ENCODE results near the gene SSBP2. TPM values are rescaled to one million over a fixed set of nuclear protein-coding genes. Genes with fewer than 3 reads are reported as not detected.

Gene SSBP2
- total and polyA plus RNA-seq, 2 donors (not counting 3 experiments of a cell fraction or from before 2014, with no cell fraction given), result 9.6 to 11.5 TPM

DNA sequence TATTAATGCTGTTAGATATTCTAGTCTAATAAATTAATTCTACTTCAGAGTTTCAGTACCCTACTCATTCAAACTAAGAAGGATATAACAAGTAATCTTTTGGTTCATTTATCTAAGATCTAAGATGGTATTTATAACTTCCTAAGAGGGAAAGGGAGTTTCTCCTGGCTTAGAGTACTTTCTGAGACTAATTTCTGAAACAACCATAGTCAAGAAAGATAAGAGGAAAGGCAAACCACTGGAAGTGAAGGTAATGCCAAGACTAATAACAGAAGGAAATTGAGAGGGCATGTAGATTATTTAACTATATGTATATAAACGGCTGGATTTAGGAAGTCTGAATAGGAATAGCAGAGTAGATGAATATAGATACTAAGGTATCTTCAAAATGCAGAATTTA is 244.5 kb downstream of the SSBP2 start:
- peaks cover 14% of the 10 kb centered on the region for H3K4me1 ChIP-seq (ENCODE audit: control insufficient read depth, extremely low read depth, insufficient read depth, low read length)
- H3K79me2 ChIP-seq (ENCODE audit: control insufficient read depth, insufficient read depth, low read length), result no peaks in the 10 kb centered on the region
- CTCF ChIA-PET, result interaction anchor here (0.6 to 5.3 kb wide), 29 partner anchors 10 to 720 kb away, joined by 3 to 53 read pairs (median 4); partner anchors contain the start of genes ATG10 and SSBP2
- dilution Hi-C loops (cut with MboI; ENCODE audit: extremely low pct_ligation_motif_present, low sequenced_read_pairs) (no loop called here), intact Hi-C loops (cut with micrococcal nuclease) (loop anchor here (2.0 to 5.0 kb wide), 2 partner anchors 46 to 601 kb away; no protein-coding TSS in a partner anchor)
- no peaks in the 10 kb centered on the region for H3K9me3 ChIP-seq (replicated peaks; ENCODE audit: control insufficient read depth, insufficient read depth, low read length)
- no peak overlapping the region for H3K4me3 ChIP-seq (replicated peaks in 1 of 3; ENCODE audit: insufficient read depth in 1 of 3, low read depth in 1 of 3, low read length in 3 of 3)
- POLR2A ChIA-PET, result interaction anchor here (1.0 kb wide), 1 partner anchor 345 kb away, joined by 3 read pairs; no protein-coding TSS in a partner anchor
- no peaks in the 10 kb centered on the region for H3K9me1 ChIP-seq (replicated peaks; ENCODE audit: control insufficient read depth, extremely low read depth, insufficient read depth, low read length)
- no peak overlapping the region for H3K27ac ChIP-seq (ENCODE audit: insufficient read depth, low read depth, low read length)
- no peaks in the 10 kb centered on the region for H3K27me3 ChIP-seq (ENCODE audit: control insufficient read depth in 2 of 2, insufficient read depth in 2 of 2, low read length in 2 of 2)
- DNase-seq (ENCODE audit: low read depth, low spot score) (peak; percentile 62), FAIRE-seq (no peak)
- H3K4me2 ChIP-seq (ENCODE audit: insufficient read depth, low read length), result peak overlapping the region; percentile 50
- peak; percentile 70 for TF ChIP-seq GATA2 (IDR thresholded peaks at IDR 0.05; ENCODE audit: insufficient read depth, insufficient read length, low read depth, low read length)
- TF ChIP-seq, protein P1, sequence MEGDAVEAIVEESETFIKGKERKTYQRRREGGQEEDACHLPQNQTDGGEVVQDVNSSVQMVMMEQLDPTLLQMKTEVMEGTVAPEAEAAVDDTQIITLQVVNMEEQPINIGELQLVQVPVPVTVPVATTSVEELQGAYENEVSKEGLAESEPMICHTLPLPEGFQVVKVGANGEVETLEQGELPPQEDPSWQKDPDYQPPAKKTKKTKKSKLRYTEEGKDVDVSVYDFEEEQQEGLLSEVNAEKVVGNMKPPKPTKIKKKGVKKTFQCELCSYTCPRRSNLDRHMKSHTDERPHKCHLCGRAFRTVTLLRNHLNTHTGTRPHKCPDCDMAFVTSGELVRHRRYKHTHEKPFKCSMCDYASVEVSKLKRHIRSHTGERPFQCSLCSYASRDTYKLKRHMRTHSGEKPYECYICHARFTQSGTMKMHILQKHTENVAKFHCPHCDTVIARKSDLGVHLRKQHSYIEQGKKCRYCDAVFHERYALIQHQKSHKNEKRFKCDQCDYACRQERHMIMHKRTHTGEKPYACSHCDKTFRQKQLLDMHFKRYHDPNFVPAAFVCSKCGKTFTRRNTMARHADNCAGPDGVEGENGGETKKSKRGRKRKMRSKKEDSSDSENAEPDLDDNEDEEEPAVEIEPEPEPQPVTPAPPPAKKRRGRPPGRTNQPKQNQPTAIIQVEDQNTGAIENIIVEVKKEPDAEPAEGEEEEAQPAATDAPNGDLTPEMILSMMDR (IDR thresholded peaks at IDR 0.05; ENCODE audit: extremely low read depth in 1 of 2, insufficient read depth in 1 of 2, low read depth in 1 of 2, low read length in 2 of 2), result no peak
- no peaks in the 10 kb centered on the region for H3K36me3 ChIP-seq (ENCODE audit: control insufficient read depth in 2 of 2, extremely low read depth in 1 of 2, insufficient read depth in 2 of 2, low read length in 2 of 2)
- no peak overlapping the region for H2AFZ ChIP-seq (ENCODE audit: low read depth, low read length)
- no peaks in the 10 kb centered on the region for H4K20me1 ChIP-seq (replicated peaks; ENCODE audit: control insufficient read depth, extremely low read depth, insufficient read depth, low read length)
- peak overlapping the region; percentile 31 for H3K9ac ChIP-seq (replicated peaks; ENCODE audit: extremely low read depth, insufficient read depth, low read length)
- no TSS peak for BruUV-seq (replicated peaks)

DNA sequence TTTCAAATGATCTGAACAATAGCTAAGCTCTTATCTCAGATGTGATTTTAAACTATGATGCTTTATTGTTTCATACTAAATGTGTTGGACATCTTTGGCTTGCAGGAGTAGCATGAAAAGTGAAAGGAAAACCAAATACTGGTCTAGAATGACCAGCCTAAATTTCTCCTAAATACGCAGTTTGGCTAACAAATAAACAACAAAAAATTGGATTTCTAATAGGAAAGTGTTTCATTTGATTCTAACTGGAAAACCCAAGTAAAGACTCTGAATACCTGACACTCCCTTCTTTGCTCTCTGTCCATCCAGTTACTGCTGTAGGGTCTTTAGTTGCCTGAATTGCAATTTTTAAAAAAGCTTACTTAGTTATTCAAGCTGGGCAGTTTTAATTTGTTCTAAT is 245.2 kb downstream of the SSBP2 start:
- peak overlapping the region; percentile 31 for H3K9ac ChIP-seq (replicated peaks; ENCODE audit: extremely low read depth, insufficient read depth, low read length)
- DNase-seq (ENCODE audit: low read depth, low spot score) (peak; percentile 16), FAIRE-seq (no peak)
- no peaks in the 10 kb centered on the region for H3K36me3 ChIP-seq (ENCODE audit: control insufficient read depth in 2 of 2, extremely low read depth in 1 of 2, insufficient read depth in 2 of 2, low read length in 2 of 2)
- no peaks in the 10 kb centered on the region for H4K20me1 ChIP-seq (replicated peaks; ENCODE audit: control insufficient read depth, extremely low read depth, insufficient read depth, low read length)
- peaks cover 14% of the 10 kb centered on the region for H3K4me1 ChIP-seq (ENCODE audit: control insufficient read depth, extremely low read depth, insufficient read depth, low read length)
- H3K4me2 ChIP-seq (ENCODE audit: insufficient read depth, low read length), result no peak overlapping the region
- H3K4me3 ChIP-seq (replicated peaks in 1 of 3; ENCODE audit: insufficient read depth in 1 of 3, low read depth in 1 of 3, low read length in 3 of 3), result no peak overlapping the region
- ChIA-PET POLR2A (no interaction called here), CTCF (interaction anchor here (0.9 to 5.3 kb wide), 5 partner anchors 77 to 659 kb away, joined by 3 to 53 read pairs (median 25); partner anchors contain the start of gene SSBP2)
- H3K79me2 ChIP-seq (ENCODE audit: control insufficient read depth, insufficient read depth, low read length), result no peaks in the 10 kb centered on the region
- no peak overlapping the region for H2AFZ ChIP-seq (ENCODE audit: low read depth, low read length)
- TF ChIP-seq FOS (IDR thresholded peaks at IDR 0.05; ENCODE audit: borderline replicate concordance, insufficient read depth, low read length) (no peak), MYC (IDR thresholded peaks at IDR 0.05; ENCODE audit: low read depth, low read length) (no peak), POLR2A (IDR thresholded peaks at IDR 0.05; ENCODE audit: low read depth, low read length) (no peak), JUN (IDR thresholded peaks at IDR 0.05; ENCODE audit: borderline replicate concordance, insufficient read depth, insufficient read length, low read depth) (no peak), POLR2AphosphoS5 (IDR thresholded peaks at IDR 0.05; ENCODE audit: insufficient read depth, low read depth, low read length) (no peak), EZH2 (IDR thresholded peaks at IDR 0.05; ENCODE audit: borderline replicate concordance, low read depth, low read length, severe bottlenecking) (no peak), GATA2 (IDR thresholded peaks at IDR 0.05; ENCODE audit: insufficient read depth, insufficient read length, low read depth, low read length) (no peak)
- TF ChIP-seq, protein P1 (IDR thresholded peaks at IDR 0.05; ENCODE audit: extremely low read depth in 1 of 2, insufficient read depth in 1 of 2, low read depth in 1 of 2, low read length in 2 of 2), result no peak
- TF ChIP-seq, protein P2, sequence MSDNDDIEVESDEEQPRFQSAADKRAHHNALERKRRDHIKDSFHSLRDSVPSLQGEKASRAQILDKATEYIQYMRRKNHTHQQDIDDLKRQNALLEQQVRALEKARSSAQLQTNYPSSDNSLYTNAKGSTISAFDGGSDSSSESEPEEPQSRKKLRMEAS (IDR thresholded peaks at IDR 0.05; ENCODE audit: insufficient read depth, insufficient read length), result no peak
- H3K27ac ChIP-seq (ENCODE audit: insufficient read depth, low read depth, low read length), result no peak overlapping the region
- dilution Hi-C loops (cut with MboI; ENCODE audit: extremely low pct_ligation_motif_present, low sequenced_read_pairs) (no loop called here), intact Hi-C loops (cut with micrococcal nuclease) (loop anchor here (2.0 to 5.0 kb wide), 2 partner anchors 47 to 602 kb away; no protein-coding TSS in a partner anchor)
- no peaks in the 10 kb centered on the region for H3K27me3 ChIP-seq (ENCODE audit: control insufficient read depth in 2 of 2, insufficient read depth in 2 of 2, low read length in 2 of 2)
- no peaks in the 10 kb centered on the region for H3K9me3 ChIP-seq (replicated peaks; ENCODE audit: control insufficient read depth, insufficient read depth, low read length)
- H3K9me1 ChIP-seq (replicated peaks; ENCODE audit: control insufficient read depth, extremely low read depth, insufficient read depth, low read length), result no peaks in the 10 kb centered on the region
- no TSS peak for BruUV-seq (replicated peaks)
